ENCODE measurements around the gene STXBP5. TPM values are rescaled to one million over a fixed set of nuclear protein-coding genes. Genes with fewer than 3 reads are reported as not detected.

Gene STXBP5
- polyA plus RNA-seq, 2 of the 4 experiments (the other 2 are of a cell fraction) = 10.8 to 17.8 TPM

DNA sequence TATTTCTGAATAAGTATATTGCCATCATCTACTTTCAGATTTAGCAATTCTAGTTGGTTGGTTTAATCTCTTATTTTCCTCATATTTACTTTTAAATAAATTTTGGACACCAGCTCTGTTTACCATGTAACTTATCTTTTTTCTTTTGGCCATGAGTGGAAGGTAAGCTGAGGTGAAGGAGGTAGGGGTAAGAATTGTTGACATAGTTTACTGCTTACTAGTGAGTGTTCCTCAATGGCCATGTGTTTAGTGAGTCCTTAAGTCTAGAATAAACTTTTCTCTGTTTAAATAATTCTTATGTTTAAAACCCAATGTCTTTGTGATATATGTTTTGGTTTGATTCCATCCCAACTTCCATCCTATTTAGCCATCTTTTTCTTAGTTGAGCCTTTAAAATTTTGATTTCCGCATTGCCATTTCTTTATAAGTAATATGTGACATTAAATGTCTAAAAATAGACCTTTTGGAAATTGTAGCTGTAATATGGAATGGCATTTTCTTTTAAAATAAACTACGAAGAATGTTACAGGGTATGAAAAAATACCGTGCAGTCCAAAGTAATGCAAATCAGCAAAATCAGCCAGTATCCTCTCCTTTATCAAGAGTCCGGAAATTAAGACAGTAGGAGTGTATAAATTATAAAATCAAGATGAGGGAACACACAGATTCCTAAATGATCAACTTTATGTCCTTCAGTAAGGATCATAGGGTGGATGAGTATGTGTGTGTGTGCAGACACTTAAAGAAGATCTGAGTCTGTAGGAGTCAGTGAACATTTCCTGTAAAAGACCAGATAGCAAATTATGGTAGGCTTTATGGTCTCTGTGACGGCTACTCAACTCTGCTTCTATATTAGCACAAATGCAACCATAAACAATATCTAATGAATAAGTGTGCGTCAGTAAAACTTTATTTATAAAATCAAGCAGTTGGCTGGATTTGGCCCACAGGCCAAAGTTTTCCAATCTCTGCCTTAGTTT is 10.3 kb downstream of the STXBP5 start:
- WGBS (ENCODE audit: missing lambda C conversion rate) = 94% methylated on average over 6 of the region's 6 CpGs
- Histone ChIP-seq H3K4me3 (no peak overlapping the region), H3K4me2 (no peak overlapping the region), H3K9me3 (no peaks in the 10 kb centered on the region), H3K4me1 (peaks cover 14% of the 10 kb centered on the region; the same call in 2 of the 3 replicates), H3K27ac (no peak overlapping the region)
- POLR2A ChIA-PET = interaction anchor here (1.0 kb wide), 1 partner anchor 11 kb away, joined by 10 read pairs; no protein-coding TSS in a partner anchor
- no peak for DNase-seq (ENCODE audit: low read depth in 1 of 2, low spot score in 1 of 2)
- CTCF ChIA-PET = no interaction called here
- no peak for FAIRE-seq
- no peak for ATAC-seq
- TF ChIP-seq HOXB13 (CRISPR knock-in tag; IDR thresholded peaks at IDR 0.05; ENCODE audit: low read depth) = no peak
- TF ChIP-seq HDAC2 (IDR thresholded peaks at IDR 0.05) = no peak
- no peak for TF ChIP-seq EP300 (IDR thresholded peaks at IDR 0.05)
- TF ChIP-seq CBX8 (IDR thresholded peaks at IDR 0.05) = no peak
- TF ChIP-seq HOXB5 (CRISPR knock-in tag; IDR thresholded peaks at IDR 0.05) = no peak
- TF ChIP-seq MAX (IDR thresholded peaks at IDR 0.05) = no peak
- TF ChIP-seq JUNB (IDR thresholded peaks at IDR 0.05) = no peak
- no peak for TF ChIP-seq CBX2 (IDR thresholded peaks at IDR 0.05; ENCODE audit: borderline replicate concordance, low read depth)
- no peak for TF ChIP-seq MYC (IDR thresholded peaks at IDR 0.05; ENCODE audit: borderline replicate concordance, low read length)
- no peak for TF ChIP-seq RAD21 (conservative IDR thresholded peaks at IDR 0.05 in 1 of 2, IDR thresholded peaks at IDR 0.05 in 1 of 2)
- TF ChIP-seq ZFP36 (IDR thresholded peaks at IDR 0.05; ENCODE audit: borderline replicate concordance, partially characterized antibody) = no peak
- TF ChIP-seq RARB (CRISPR knock-in tag; IDR thresholded peaks at IDR 0.05) = no peak
- TF ChIP-seq KDM5A (IDR thresholded peaks at IDR 0.05) = no peak
- no peak for TF ChIP-seq ATOH8 (CRISPR knock-in tag; IDR thresholded peaks at IDR 0.05; ENCODE audit: low read depth)
- TF ChIP-seq ESRRA (IDR thresholded peaks at IDR 0.05; ENCODE audit: borderline replicate concordance, low read length) = no peak
- TF ChIP-seq, protein P1, sequence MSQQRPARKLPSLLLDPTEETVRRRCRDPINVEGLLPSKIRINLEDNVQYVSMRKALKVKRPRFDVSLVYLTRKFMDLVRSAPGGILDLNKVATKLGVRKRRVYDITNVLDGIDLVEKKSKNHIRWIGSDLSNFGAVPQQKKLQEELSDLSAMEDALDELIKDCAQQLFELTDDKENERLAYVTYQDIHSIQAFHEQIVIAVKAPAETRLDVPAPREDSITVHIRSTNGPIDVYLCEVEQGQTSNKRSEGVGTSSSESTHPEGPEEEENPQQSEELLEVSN (IDR thresholded peaks at IDR 0.05; ENCODE audit: borderline replicate concordance, low read depth) = no peak

- TF ChIP-seq NPAS2 (CRISPR knock-in tag; IDR thresholded peaks at IDR 0.05; ENCODE audit: borderline replicate concordance) (no peak), ESRRA (IDR thresholded peaks at IDR 0.05; ENCODE audit: borderline replicate concordance, low read length) (no peak)
- 89% methylated on average over 3 of the region's 3 CpGs for WGBS (ENCODE audit: missing lambda C conversion rate)
- DNase-seq (ENCODE audit: low read depth in 1 of 2, low spot score in 1 of 2) (no peak), FAIRE-seq (no peak), ATAC-seq (no peak)
- Histone ChIP-seq H3K27ac (no peak overlapping the region), H3K4me1 (peaks cover 14% of the 10 kb centered on the region; the same call in 2 of the 3 replicates), H3K4me2 (no peak overlapping the region), H3K4me3 (no peak overlapping the region), H3K9me3 (no peaks in the 10 kb centered on the region)
- ChIA-PET CTCF (no interaction called here), POLR2A (interaction anchor here (0.7 to 1.1 kb wide), 2 partner anchors 13 to 15 kb away, joined by 4 to 5 read pairs; partner anchors contain the start of gene STXBP5)
Measured at GRCh38 chr6:147216915-147217314, 12.7 kb downstream of the STXBP5 start.

GRCh38 chr6:147217840-147218404 is 13.7 kb downstream of the STXBP5 start:
- TF ChIP-seq, protein P2, sequence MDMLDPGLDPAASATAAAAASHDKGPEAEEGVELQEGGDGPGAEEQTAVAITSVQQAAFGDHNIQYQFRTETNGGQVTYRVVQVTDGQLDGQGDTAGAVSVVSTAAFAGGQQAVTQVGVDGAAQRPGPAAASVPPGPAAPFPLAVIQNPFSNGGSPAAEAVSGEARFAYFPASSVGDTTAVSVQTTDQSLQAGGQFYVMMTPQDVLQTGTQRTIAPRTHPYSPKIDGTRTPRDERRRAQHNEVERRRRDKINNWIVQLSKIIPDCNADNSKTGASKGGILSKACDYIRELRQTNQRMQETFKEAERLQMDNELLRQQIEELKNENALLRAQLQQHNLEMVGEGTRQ (IDR thresholded peaks at IDR 0.05) = no peak
- Histone ChIP-seq H3K4me3 (no peak overlapping the region), H3K27ac (no peak overlapping the region), H3K4me2 (no peak overlapping the region), H3K4me1 (peaks cover 14% of the 10 kb centered on the region; the same call in 2 of the 3 replicates), H3K9me3 (no peaks in the 10 kb centered on the region)
- ChIA-PET POLR2A (no interaction called here), CTCF (no interaction called here)
- ATAC-seq (no peak), DNase-seq (ENCODE audit: low read depth in 1 of 2, low spot score in 1 of 2) (no peak), FAIRE-seq (no peak)
- 84% methylated on average over 2 of the region's 2 CpGs for WGBS (ENCODE audit: missing lambda C conversion rate)

Data from A549 (cell line).